Keratinocyte (primary cell): ENCODE measurements around the gene DLX6. TPM values are rescaled to one million over a fixed set of nuclear protein-coding genes. Genes with fewer than 3 reads are reported as not detected.
"Not testable (repeated sequence)": the region's sequence is repeated elsewhere in the genome, so short reads cannot be mapped to it uniquely, and the experiment has no call there.

Source experiments
- DNase-seq: peaks from one replicate; pipeline ENCODE4 v3.0.0-alpha.2; 2011; ENCODE audit warnings: low read depth, missing footprints, low spot score
- FAIRE-seq: peaks from 2 replicates; lab custom pipeline; 2011; peaks lifted over from hg19 to GRCh38; lab: Jason Lieb, UNC
- H2AFZ ChIP-seq: 2 replicates; pipeline ENCODE4 v1.6.0; 2012; ENCODE audit warnings: low read length, control low read depth, inconsistent platforms; ENCODE audit not compliant: control insufficient read depth
- H3K27ac ChIP-seq: 2 replicates; pipeline ENCODE4 v1.5.1; 2011; ENCODE audit warnings: low read length; ENCODE audit not compliant: control insufficient read depth, insufficient read depth
- H3K27me3 ChIP-seq: 3 replicates; pipeline ENCODE4 v1.6.0; 2011; ENCODE audit warnings: low read length; ENCODE audit not compliant: control insufficient read depth, insufficient read depth; ENCODE audit errors: extremely low read depth
- H3K36me3 ChIP-seq, 2 experiments: 2 replicates in 1 of 2; 3 replicates in 1 of 2; pipeline ENCODE4 v1.5.1; 2011; ENCODE audit warnings: low read length in 2 of 2, mild to moderate bottlenecking in 1 of 2; ENCODE audit not compliant: control insufficient read depth in 2 of 2, insufficient read depth in 2 of 2; ENCODE audit errors: extremely low read depth in 1 of 2
- H3K4me1 ChIP-seq: 3 replicates; pipeline ENCODE4 v1.5.1; 2011; ENCODE audit warnings: low read length; ENCODE audit not compliant: control insufficient read depth, insufficient read depth; ENCODE audit errors: extremely low read depth
- H3K4me2 ChIP-seq: 3 replicates; pipeline ENCODE4 v1.6.0; 2011; ENCODE audit warnings: low read depth, low read length; ENCODE audit not compliant: control insufficient read depth, insufficient read depth; ENCODE audit errors: extremely low read depth
- H3K4me3 ChIP-seq, 3 experiments: fragments of 200-600 bp in 1 of 3; sonication (generic) in 1 of 3; 2 replicates in 2 of 3; 3 replicates in 1 of 3; pipeline ENCODE4 v1.5.1; 2011 to 2016; ENCODE audit warnings: low read length in 3 of 3, mild to moderate bottlenecking in 3 of 3, control low read depth in 2 of 3, inconsistent platforms in 1 of 3, low read depth in 1 of 3, mixed read lengths in 1 of 3, mixed run types in 1 of 3, moderate library complexity in 1 of 3; ENCODE audit not compliant: control insufficient read depth in 2 of 3, insufficient read depth in 2 of 3; ENCODE audit errors: extremely low read depth in 1 of 3
- H3K79me2 ChIP-seq: 2 replicates; pipeline ENCODE4 v1.6.0; 2012; ENCODE audit warnings: low read length; ENCODE audit not compliant: control insufficient read depth, insufficient read depth
- H3K9ac ChIP-seq: 3 replicates; pipeline ENCODE4 v1.6.0; 2011; ENCODE audit warnings: low read length; ENCODE audit not compliant: control insufficient read depth, insufficient read depth; ENCODE audit errors: extremely low read depth
- H3K9me1 ChIP-seq: 3 replicates; pipeline ENCODE4 v1.6.0; 2011; ENCODE audit warnings: low read length; ENCODE audit not compliant: control insufficient read depth, insufficient read depth; ENCODE audit errors: extremely low read depth
- H3K9me3 ChIP-seq: 2 replicates; pipeline ENCODE4 v1.5.1; 2012; ENCODE audit warnings: low read depth, low read length; ENCODE audit not compliant: control insufficient read depth
- H4K20me1 ChIP-seq: 3 replicates; pipeline ENCODE4 v1.6.0; 2011; ENCODE audit warnings: low read length; ENCODE audit not compliant: control insufficient read depth, insufficient read depth; ENCODE audit errors: extremely low read depth
- CTCF ChIP-seq, 3 experiments: IDR thresholded peaks in 1 of 3; conservative IDR thresholded peaks in 1 of 3; optimal IDR thresholded peaks in 1 of 3; 2 replicates in 2 of 3; 3 replicates in 1 of 3; pipeline versions ENCODE3 to v1.5.1; 2011; ENCODE audit warnings: low read length in 3 of 3, mild to moderate bottlenecking in 3 of 3, moderate library complexity in 2 of 3, control low read depth in 1 of 3, inconsistent platforms in 1 of 3; ENCODE audit not compliant: insufficient read depth in 2 of 3; ENCODE audit errors: extremely low read depth in 1 of 3
- EZH2 ChIP-seq: IDR thresholded peaks from one replicate; pipeline ENCODE4 v1.6.1; 2012; ENCODE audit warnings: inconsistent platforms, mild to moderate bottlenecking, low read length, moderate library complexity
- dilution Hi-C: fragments of 300-500 bp; cut with MboI; formaldehyde crosslinking; loops from one replicate; pipeline ENCODE4 v1.7.0; 2020; ENCODE audit warnings: low sequenced_read_pairs; ENCODE audit not compliant: extremely low pct_ligation_motif_present
- polyA plus RNA-seq, 5 experiments: library from polyadenylated mRNA; depleted of rRNA in 3 of 5; stranded (reverse) in 3 of 5; stranded (forward) in 1 of 5; unstranded in 1 of 5; fragments of >200 nt; gene quantifications; 1 replicate in 1 of 5; 2 replicates in 3 of 5; 3 replicates in 1 of 5; pipeline versions ENCODE4 v1.2.1 to v1.2.3, GENCODE V29; 2011 to 2012; ENCODE audit warnings: missing spikeins in 2 of 5, low read depth in 1 of 5, low replicate concordance in 1 of 5

DLX6 gene
- polyA plus RNA-seq, 1 donor (not counting 4 experiments of a cell fraction or from before 2014, with no cell fraction given) = 0.05 TPM

GRCh38 chr7:97027427-97028234 lies 22.3 kb downstream of the DLX6 start:
- FAIRE-seq (peak; percentile 83), DNase-seq (peak; percentile 45)
- Histone ChIP-seq H3K79me2 (no peaks in the 10 kb centered on the region), H2AFZ (peak overlapping the region; percentile 68), H3K27me3 (peaks cover 14% of the 10 kb centered on the region), H3K36me3 (no peaks in the 10 kb centered on the region), H3K4me2 (peak overlapping the region; percentile 81), H3K9me3 (no peaks in the 10 kb centered on the region), H3K9ac (no peak overlapping the region), H3K4me3 (peak overlapping the region in 1 of 3 experiments; percentile 43), H4K20me1 (no peaks in the 10 kb centered on the region), H3K4me1 (peaks cover 9% of the 10 kb centered on the region), H3K9me1 (no peaks in the 10 kb centered on the region), H3K27ac (no peak overlapping the region)
- dilution Hi-C loops = loop anchor here (25.0 kb wide), 1 partner anchor 1115 kb away; no protein-coding TSS in a partner anchor
- no peak for TF ChIP-seq EZH2
- peak; percentile 93 to 98 (median 97) for TF ChIP-seq CTCF (optimal IDR thresholded peaks at IDR 0.05 in 1 of 3, IDR thresholded peaks at IDR 0.05 in 1 of 3, conservative IDR thresholded peaks at IDR 0.05 in 1 of 3; ENCODE audit: extremely low read depth in 1 of 3, insufficient read depth in 2 of 3, low read length in 3 of 3)

DNA sequence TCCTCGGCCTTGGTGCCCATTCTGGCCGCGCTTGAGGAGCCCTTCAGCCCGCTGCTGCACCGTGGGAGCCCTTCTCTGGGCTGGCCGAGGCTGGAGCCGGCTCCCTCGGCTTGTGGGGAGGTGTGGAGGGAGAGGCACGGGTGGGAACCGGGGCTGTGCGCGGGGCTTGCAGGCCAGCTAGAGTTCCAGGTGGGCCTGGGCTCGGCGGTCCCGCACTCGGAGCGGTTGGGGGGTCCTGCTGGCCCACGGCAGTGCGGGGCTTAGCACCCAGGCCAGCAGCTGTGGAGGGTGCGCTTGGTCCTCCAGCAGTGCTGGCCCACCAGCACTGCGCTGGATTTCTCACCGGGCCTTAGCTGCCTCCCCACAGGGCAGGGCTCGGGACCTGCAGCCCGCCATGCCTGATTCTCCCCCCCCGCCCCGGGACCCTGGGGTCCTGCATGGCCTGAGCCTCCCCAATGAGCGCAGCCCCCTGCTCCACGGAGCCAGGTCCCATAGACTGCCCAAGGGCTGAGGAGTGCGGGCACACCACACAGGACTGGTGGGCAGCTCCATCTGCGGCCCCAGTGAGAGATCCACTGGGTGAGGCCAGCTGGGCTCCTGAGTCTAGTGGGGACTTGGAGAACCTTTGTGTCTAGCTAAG lies 29.0 kb downstream of the DLX6 start:
- FAIRE-seq, H2AFZ ChIP-seq, H3K36me3 ChIP-seq, DNase-seq, H3K9me3 ChIP-seq, H3K27ac ChIP-seq, H4K20me1 ChIP-seq, H3K27me3 ChIP-seq, H3K4me3 ChIP-seq, H3K9ac ChIP-seq, H3K9me1 ChIP-seq, H3K4me2 ChIP-seq, H3K79me2 ChIP-seq, H3K4me1 ChIP-seq: not testable (repeated sequence)
- dilution Hi-C loops = loop anchor here (25.0 kb wide), 1 partner anchor 1122 kb away; no protein-coding TSS in a partner anchor
